Gastroesophageal sphincter (tissue), 4 donors: ENCODE results near the gene RPL28. TPM values are rescaled to one million over a fixed set of nuclear protein-coding genes. Genes with fewer than 3 reads are reported as not detected.

Experiments
- ATAC-seq: fragments of 150-250 bp; one replicate; pipeline ENCODE4 v1.9.1; 2016; ENCODE audit warnings: mild to moderate bottlenecking, moderate library complexity
- H3K27ac ChIP-seq, 4 donors: fragments of 200-600 bp; sonication (generic) in 3 of 4; 1 replicate in 3 of 4; 2 replicates in 1 of 4; pipeline ENCODE4 v1.5.1; 2016 to 2019
- H3K27me3 ChIP-seq: fragments of 200-600 bp; sonication (generic); one replicate; pipeline ENCODE4 v1.5.1; 2019
- H3K36me3 ChIP-seq, 2 donors: fragments of 200-600 bp; sonication (generic); one replicate each; pipeline ENCODE4 v1.5.1; 2019; ENCODE audit warnings: control low read depth in 1 of 2
- H3K4me1 ChIP-seq, 3 donors: fragments of 200-600 bp; sonication (generic); 1 replicate in 2 of 3; 2 replicates in 1 of 3; pipeline ENCODE4 v1.5.1; 2016 to 2019; ENCODE audit warnings: control low read depth in 2 of 3
- H3K4me3 ChIP-seq, 2 donors: fragments of 200-600 bp; sonication (generic); one replicate each; pipeline ENCODE4 v1.5.1; 2019; ENCODE audit warnings: mild to moderate bottlenecking in 1 of 2, moderate library complexity in 1 of 2
- H3K9me3 ChIP-seq, 3 donors: fragments of 200-600 bp; sonication (generic); one replicate each; pipeline ENCODE4 v1.5.1; 2017 to 2019; ENCODE audit warnings: control low read depth in 2 of 3
- EP300 ChIP-seq: sonication (generic); formaldehyde crosslinking; IDR thresholded peaks from one replicate; pipeline ENCODE4 v1.6.1; 2017; ENCODE audit warnings: antibody characterized with exemption, mild to moderate bottlenecking
- POLR2A ChIP-seq, 2 donors: fragments of 450-650 bp; IDR thresholded peaks; one replicate each; pipeline ENCODE4 v1.6.1; 2017; ENCODE audit warnings: antibody characterized with exemption in 2 of 2, mild to moderate bottlenecking in 2 of 2, moderate library complexity in 1 of 2
- POLR2AphosphoS5 ChIP-seq: sonication (generic); formaldehyde crosslinking; IDR thresholded peaks from one replicate; pipeline ENCODE4 v1.6.1; 2017; ENCODE audit warnings: antibody characterized with exemption
- WGBS, 2 donors: methylation state at CpG; one replicate each; pipeline ENCODE4 v1.1.5; 2018; ENCODE audit warnings: low coverage in 1 of 2; 5-methylcytosine and 5-hydroxymethylcytosine counted together
- total RNA-seq, 4 donors: library from RNA; depleted of rRNA; stranded (reverse); fragments of >200 nt; gene quantifications; one replicate each; pipeline ENCODE4 v1.1.0, GENCODE V29; 2016
- TF ChIP-seq, protein P1 (sequence below), 4 experiments: fragments of 200-600 bp in 2 of 4; fragments of 450-650 bp in 2 of 4; sonication (generic) in 1 of 4; IDR thresholded peaks; one replicate each; pipeline ENCODE4 v1.5.1; 2017 to 2019; ENCODE audit warnings: antibody characterized with exemption in 4 of 4, mild to moderate bottlenecking in 2 of 4, moderate library complexity in 2 of 4

Gene RPL28
- 100 to 1,000 TPM; 174 to 282 (median 271) TPM for total RNA-seq

DNA sequence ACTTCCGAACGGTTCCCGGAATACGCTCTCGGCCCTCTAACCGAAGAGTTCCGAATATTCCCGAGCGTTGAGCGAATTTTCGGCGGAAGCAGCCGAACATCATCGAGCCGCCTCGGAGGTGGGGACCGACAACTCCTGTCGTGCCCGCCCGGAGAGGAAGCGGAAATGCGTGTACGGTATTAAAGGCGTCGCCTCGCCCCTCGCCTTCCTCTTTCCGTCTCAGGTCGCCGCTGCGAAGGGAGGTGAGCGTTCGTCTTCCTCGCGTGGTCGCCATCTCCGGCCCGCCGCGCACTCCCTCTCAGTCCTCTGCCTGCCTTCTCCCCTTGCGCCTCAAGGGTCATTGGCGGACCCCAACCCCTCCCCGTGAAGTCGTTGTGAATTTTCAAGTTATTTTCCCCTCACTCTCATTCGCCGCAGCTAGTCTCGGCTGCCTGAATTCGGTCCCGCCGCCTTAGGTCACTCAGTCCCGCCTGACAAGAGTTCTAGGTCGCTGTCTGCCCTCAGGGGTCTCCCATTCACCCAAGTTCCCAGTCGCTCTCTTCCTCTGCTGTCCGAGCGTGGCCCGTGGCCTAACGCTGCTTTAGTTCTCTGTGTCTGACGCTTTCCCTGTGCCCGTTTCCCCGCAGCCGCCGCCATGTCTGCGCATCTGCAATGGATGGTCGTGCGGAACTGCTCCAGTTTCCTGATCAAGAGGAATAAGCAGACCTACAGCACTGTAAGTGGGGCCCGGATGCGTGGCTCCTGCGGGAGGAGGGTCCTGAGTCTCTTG lies at the start of gene RPL28:
Gene RPL28, plus strand, starts transcription at position 209 of the 769 bp plus-strand sequence. Its CDS starts 426 bp downstream, at position 635.
- 0% methylated on average over 35 of the region's 68 CpGs; no CpG with 5 or more reads in 1 of the 2 donors for WGBS, 2 donors
- peak; percentile 100 for TF ChIP-seq POLR2AphosphoS5
- TF ChIP-seq POLR2A (IDR thresholded peaks at IDR 0.05), result peak; percentile 99
- no peak for TF ChIP-seq EP300
- TF ChIP-seq, protein P1, sequence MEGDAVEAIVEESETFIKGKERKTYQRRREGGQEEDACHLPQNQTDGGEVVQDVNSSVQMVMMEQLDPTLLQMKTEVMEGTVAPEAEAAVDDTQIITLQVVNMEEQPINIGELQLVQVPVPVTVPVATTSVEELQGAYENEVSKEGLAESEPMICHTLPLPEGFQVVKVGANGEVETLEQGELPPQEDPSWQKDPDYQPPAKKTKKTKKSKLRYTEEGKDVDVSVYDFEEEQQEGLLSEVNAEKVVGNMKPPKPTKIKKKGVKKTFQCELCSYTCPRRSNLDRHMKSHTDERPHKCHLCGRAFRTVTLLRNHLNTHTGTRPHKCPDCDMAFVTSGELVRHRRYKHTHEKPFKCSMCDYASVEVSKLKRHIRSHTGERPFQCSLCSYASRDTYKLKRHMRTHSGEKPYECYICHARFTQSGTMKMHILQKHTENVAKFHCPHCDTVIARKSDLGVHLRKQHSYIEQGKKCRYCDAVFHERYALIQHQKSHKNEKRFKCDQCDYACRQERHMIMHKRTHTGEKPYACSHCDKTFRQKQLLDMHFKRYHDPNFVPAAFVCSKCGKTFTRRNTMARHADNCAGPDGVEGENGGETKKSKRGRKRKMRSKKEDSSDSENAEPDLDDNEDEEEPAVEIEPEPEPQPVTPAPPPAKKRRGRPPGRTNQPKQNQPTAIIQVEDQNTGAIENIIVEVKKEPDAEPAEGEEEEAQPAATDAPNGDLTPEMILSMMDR (IDR thresholded peaks at IDR 0.05), result peak in 2 of 4 experiments; percentile 9 to 23
- Histone ChIP-seq H3K4me3 (peak within 1 kb of the TSS; percentile 76 to 79), H3K4me1 (peaks cover 0 to 68% (median 44%) of the 10 kb centered on the region in 3 donors), H3K27ac (peak within 1 kb of the TSS; percentile 74 to 98 (median 92)), H3K36me3 (peaks cover 0 to 38% of the 10 kb centered on the region in 2 donors), H3K27me3 (no peaks in the 10 kb centered on the region), H3K9me3 (no peaks in the 10 kb centered on the region)
- ATAC-seq, result peak; percentile 92

DNA sequence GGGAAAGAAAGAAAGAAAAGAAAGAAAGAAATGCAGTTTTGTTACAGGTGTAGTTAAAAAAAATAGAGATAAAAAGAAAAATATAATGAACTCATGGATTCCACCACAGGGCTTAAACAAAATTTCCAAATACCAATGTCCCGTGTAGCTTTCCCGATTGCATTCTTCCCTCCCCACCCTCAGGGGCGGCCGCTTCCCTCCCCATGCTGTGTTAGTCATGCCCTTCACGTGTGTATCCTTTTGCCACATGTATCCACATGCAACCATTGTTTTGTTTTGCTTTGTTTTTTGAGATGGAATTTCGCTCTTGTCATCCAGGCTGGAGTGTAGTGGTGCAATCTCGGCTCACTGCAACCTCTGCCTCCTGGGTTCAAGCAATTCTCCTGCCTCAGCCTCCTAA lies 49.6 kb upstream of the RPL28 start:
- Histone ChIP-seq H3K27ac (no peak overlapping the region), H3K36me3 (no peaks in the 10 kb centered on the region), H3K27me3 (peaks cover 35% of the 10 kb centered on the region), H3K4me1 (peaks cover 0 to 22% (median 13%) of the 10 kb centered on the region in 3 donors), H3K4me3 (no peak overlapping the region), H3K9me3 (no peaks in the 10 kb centered on the region)
- 68 to 78% methylated on average over 7 of the region's 7 CpGs for WGBS, 2 donors
- ATAC-seq, result no peak
- no peak for TF ChIP-seq POLR2AphosphoS5
- TF ChIP-seq, protein P1 (IDR thresholded peaks at IDR 0.05), result no peak
- no peak for TF ChIP-seq POLR2A (IDR thresholded peaks at IDR 0.05)
- TF ChIP-seq EP300, result no peak

DNA sequence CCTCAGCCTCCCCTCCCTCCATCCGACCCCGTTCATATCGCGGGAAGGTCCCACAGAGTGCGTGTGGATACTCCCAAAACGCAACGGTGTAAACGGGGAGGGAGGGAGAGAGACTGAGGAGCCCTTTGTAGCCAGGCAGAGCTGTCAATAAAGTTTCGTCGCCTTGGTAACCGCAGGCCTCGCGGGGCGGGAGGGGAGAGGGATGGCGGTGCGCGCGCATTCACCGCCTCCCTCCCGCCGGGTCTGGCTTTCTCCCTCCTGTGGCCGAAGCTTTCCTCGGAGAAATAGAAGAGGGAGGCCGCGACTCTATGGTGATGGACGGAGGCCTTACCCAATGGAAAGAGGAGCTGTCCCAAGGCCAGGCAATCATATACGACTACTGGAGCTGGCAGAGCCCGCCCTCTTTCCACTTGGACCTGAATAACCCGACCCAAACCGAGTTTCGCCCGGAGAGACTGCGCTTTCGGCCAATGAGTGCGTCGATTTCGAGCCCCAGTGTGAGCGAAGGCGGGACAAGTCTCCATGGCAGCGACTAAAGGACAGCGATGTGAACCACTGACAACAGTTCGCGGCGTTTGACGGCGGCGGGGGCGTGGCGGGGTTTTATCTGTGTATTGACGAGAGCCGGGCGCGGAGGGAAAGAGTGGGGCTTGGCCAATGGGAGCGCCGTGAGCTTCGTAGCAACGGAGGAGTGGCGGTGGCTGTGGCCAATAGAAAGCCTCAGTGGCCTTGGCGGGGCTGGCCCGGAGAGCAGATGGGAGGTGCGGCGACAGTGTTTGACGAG lies 46.4 kb upstream of the RPL28 start, which contains the start of gene KMT5C:
Gene KMT5C, plus strand, starts transcription at position 772 of the 784 bp plus-strand sequence. CDS start 2,061 bp downstream, outside the sequence.
- H3K9me3 ChIP-seq, result no peaks in the 10 kb centered on the region
- peaks cover 15% of the 10 kb centered on the region for H3K27me3 ChIP-seq
- H3K4me1 ChIP-seq, result peaks cover 0 to 34% (median 20%) of the 10 kb centered on the region in 3 donors
- TF ChIP-seq, protein P1 (IDR thresholded peaks at IDR 0.05), result peak in 3 of 4 experiments; percentile 36 to 74 (median 73)
- TF ChIP-seq POLR2A (IDR thresholded peaks at IDR 0.05), result no peak
- peak within 1 kb of the TSS; percentile 90 to 98 (median 91) for H3K27ac ChIP-seq
- 0% methylated on average over 1 to 10 of the region's 63 CpGs for WGBS, 2 donors
- H3K4me3 ChIP-seq, result peak within 1 kb of the TSS; percentile 73 to 94
- peaks cover 0 to 26% of the 10 kb centered on the region in 2 donors for H3K36me3 ChIP-seq
- ATAC-seq, result peak; percentile 94

DNA sequence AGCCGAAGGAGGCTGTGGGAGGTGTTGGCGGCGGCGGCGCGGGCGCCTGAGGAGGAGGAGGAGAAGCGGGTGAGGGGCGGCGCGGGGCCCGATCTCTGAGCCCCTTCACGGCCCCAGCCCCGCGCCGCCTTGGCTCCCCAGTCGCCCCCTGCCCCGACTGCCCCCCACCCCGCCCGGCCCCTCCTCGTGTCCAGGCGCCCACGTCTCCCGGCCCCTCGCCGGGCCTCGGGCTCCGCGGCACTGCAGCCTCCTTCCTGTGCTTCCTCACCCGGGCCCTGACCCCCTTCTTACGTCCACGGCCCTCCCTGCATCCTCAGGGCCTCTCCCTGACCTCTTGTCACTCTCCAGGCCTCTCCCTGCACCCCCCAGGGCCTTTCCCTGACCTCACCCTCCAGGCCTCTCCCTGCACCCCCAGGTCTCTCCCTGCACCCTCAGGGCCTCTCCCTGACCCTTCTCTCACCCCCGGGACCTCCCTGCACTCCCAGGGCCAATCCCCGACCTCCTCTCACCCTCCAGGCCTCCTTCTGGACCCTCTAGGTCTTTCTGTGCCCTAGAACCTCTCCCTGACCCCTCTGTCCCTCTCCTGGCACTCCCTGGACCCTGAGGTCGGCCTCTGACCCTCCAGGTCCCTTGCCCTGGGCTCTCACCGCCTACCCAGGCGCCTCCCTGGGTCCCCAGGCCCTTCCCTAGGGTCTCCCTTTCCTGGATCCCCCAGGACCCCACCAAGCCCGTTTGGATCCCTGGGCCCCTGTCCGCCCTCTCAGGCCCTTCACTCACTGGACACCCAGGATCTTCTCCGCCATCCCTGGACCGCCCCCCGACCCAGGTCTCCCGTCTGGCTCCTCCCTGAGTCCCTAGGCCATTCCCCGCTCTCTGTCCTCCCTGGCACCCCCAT lies 45.6 kb upstream of the RPL28 start:
- Histone ChIP-seq H3K27me3 (peaks cover 6% of the 10 kb centered on the region), H3K4me1 (peaks cover 0 to 35% (median 20%) of the 10 kb centered on the region in 3 donors), H3K36me3 (peaks cover 0 to 31% of the 10 kb centered on the region in 2 donors), H3K27ac (peak overlapping the region; percentile 87 to 98 (median 90)), H3K4me3 (peak overlapping the region; percentile 73 to 94), H3K9me3 (no peaks in the 10 kb centered on the region)
- peak; percentile 89 to 93 for TF ChIP-seq POLR2A (IDR thresholded peaks at IDR 0.05)
- no peak for TF ChIP-seq EP300
- peak; percentile 96 for TF ChIP-seq POLR2AphosphoS5
- TF ChIP-seq, protein P1 (IDR thresholded peaks at IDR 0.05), result no peak
- ATAC-seq, result no peak
- 0 to 3% methylated on average over 6 to 22 of the region's 44 CpGs for WGBS, 2 donors
